ENCODE results near the gene LRTM1.

Gene LRTM1

DNA sequence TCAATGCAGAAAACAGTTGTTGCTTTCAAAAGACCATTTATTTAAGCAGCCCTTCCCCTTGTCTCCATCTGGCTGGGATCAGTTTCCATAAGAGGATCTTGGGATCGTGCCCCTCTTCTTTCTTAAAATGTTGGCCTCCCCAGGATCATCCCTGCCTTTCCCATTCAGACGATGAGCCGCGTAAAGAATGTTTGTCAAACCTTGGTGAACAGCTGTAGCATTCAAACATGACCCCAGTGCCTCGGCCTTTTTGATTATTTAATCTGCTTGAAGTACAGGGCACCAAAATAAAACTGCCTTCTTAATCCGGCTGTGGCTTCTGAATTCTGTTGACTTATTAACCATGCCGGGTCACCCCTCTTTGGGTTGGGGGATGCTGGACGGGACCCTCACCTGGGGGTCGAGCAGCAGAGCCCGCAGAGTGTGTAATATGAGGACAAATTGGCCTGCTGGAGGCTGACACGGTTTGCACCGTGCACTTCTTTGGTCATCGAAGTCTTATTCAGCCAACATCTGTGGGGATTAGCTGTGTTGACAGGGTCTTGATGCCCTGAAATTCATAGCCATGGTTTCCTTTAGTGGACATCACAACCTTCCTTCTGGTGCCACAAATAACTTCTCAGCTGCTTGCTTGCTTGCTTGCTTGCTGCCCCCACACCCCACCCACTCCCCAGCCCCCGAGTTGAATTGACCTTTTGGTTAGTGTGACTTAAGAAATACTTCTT lies at the start of gene LRTM1:
TSS of gene LRTM1 (minus strand) at position 14 of the 725 bp plus-strand sequence. CDS start 148 bp downstream, outside the sequence.
- DNase-seq = no peak

- no peak for DNase-seq
Measured at GRCh38 chr3:54977439-54977838, 49.6 kb upstream of the LRTM1 start.

GRCh38 chr3:54970895-54971294 lies 43.0 kb upstream of the LRTM1 start:
- DNase-seq = no peak

- DNase-seq = no peak
Measured at GRCh38 chr3:54969652-54970051, 41.8 kb upstream of the LRTM1 start.

GRCh38 chr3:54968546-54969172 lies 40.8 kb upstream of the LRTM1 start:
- DNase-seq = no peak

- peak; percentile 94 for DNase-seq
Measured at GRCh38 chr3:54967731-54968161, 39.9 kb upstream of the LRTM1 start.

- no peak for DNase-seq
Measured at GRCh38 chr3:54966979-54967378, 39.1 kb upstream of the LRTM1 start.

- no peak for DNase-seq
Measured at GRCh38 chr3:54965746-54966145, 37.9 kb upstream of the LRTM1 start.

DNA sequence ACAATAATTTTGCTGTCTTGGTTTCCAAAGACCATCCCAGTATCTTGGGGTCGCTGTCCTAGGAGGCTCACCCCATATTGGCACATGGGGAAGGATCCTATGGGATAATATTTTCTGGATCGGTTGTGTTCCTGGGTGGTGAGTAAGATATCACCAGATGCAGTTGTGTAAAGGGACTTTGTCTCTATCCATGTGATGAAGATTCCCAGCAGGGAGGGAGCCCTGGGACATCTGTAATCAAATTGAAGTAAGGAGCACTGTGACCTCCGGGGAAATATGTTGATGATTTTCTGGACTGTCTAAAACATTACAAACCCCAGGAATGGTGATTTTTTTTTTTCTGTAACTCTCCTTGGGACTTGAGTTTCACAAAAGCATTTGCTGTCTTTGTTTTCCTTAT lies 36.2 kb upstream of the LRTM1 start:
- DNase-seq = no peak

DNA sequence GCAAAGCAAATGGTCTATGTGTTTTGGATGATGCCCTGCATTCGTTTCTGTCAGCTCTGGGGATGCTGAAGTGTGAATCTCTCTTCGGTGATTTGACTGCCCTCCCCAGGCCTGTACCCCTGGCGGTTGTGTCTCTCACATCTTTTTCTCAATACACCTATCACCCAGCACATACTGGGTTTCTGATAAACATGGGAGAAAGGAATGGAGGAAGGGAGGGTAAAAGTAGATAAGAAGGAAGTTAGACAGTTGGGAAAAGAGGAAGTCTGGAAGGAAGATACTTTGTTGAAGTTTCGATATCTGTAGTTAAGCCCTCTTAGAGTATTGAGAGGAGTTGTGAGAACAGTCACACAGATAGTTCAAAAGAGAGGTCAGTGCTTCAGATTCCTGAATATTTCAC lies 35.8 kb upstream of the LRTM1 start:
- DNase-seq = peak; percentile 52

DNA sequence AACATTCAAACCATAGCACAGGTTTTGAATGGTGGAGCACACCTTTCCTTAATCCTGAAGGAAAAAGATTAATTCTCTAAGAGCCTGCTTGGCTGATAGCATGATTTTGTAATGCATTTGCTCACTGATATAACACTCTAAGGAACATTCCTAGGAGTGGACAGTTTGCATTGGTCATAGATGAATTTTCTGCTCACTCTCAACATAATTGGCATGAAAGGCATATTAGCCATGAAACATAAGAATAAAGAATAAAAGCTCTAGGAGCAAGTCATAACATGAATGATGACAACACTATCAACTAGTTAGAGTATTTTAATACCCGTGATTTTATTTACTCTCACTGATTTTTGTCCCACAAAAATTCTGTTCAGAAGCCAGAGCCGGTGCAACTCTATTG lies 34.3 kb upstream of the LRTM1 start:
- no peak for DNase-seq

DNA sequence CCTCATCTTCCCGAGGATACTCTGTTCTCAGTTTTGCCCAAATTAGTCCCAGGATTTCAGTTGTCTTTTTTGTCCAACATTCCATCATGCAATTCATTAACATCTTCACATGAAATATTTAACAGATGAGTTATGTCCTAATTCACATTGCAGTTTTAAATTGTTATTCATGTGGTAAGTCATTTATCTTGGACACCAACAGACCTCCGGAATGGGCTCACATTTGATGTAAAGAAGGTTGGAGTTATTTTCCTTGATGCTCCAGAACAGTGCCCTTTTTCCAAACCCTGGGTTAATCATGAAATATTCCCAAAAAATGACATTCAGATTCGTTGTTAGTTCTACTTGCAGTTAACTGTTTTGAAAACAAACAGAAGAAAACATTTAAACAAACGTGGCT lies 32.8 kb upstream of the LRTM1 start:
- DNase-seq = no peak

DNA sequence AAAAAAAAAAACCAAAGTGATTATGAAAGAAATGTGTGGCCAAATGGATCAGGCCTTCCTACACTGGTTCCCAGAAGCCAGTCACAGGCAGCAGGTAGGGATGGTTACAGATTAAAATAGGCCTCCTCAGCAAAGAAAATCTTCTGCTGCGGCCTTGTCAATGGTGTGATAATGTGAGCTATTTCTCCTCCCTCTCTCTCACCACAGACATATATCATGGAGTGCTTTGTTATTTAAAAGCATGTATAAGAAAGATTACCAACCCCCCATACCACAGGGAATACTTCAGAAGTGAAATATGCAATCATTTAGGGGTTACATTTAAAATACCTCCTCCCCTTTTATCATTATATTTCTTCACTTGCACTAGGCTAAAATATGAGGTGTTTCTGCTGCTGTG lies 32.2 kb upstream of the LRTM1 start:
- DNase-seq = no peak

DNA sequence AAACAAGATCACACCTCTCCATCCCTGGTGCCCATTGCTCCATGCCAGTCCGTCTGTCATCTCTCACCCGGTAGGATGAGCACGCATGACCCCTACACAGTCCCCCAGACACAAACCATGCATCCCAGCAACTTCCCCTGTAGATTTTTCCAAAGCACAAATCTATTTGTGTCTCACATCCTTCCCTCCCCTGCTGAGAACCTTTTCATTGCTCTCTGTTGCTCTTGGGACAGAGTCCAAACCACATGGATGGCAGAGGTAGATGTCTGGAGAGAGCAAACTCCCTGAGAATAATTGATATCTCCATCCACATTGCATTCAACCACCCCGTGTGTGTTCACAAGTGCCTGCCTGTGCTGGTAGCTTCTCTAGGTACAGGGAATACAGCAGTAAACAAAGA lies 29.9 kb upstream of the LRTM1 start:
- DNase-seq = no peak

DNA sequence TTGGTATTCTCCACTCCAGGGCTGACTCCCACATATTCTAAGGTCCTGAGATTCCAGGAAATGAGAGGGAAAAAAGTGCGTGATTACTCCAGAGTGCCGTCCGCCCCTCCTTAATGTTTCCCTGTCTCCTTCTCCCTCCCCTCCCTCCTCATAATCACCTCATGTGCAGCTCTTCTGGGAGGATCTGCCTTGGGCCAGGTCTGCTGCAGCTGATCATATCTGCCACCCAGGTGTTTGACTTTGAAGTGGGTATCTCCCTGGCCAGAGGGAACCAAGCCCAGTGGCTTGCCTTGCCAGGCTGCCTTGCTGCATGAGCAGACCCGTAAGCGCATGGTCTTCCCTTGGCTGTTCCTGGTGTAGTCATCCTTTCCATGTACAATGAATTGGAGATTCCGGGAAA lies 28.1 kb upstream of the LRTM1 start:
- no peak for DNase-seq

DNA sequence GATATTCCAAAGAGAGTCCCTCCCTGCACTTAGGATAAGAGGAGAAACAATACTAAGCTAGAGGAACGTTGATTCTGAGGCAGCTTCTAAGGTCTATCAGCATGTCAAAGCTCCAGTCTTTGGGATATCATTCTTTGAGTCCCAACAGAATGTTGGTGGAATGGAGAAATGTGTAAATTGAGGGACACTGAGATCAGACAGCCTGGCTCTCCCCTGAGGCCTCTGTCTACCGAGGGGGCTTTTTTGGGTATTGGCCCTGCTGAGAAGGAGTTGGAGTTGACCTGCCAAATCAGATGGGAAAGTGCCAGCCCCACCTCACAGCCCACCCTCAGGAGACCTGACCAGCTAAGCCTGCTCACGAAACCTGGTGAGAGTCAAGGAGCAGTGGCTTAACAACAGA lies 27.6 kb upstream of the LRTM1 start:
- DNase-seq = no peak

GRCh38 chr3:54954521-54954920 lies 26.7 kb upstream of the LRTM1 start:
- DNase-seq = no peak

- no peak for DNase-seq
Measured at GRCh38 chr3:54954022-54954421, 26.2 kb upstream of the LRTM1 start.

GRCh38 chr3:54951405-54951804 lies 23.5 kb upstream of the LRTM1 start:
- DNase-seq = no peak

DNA sequence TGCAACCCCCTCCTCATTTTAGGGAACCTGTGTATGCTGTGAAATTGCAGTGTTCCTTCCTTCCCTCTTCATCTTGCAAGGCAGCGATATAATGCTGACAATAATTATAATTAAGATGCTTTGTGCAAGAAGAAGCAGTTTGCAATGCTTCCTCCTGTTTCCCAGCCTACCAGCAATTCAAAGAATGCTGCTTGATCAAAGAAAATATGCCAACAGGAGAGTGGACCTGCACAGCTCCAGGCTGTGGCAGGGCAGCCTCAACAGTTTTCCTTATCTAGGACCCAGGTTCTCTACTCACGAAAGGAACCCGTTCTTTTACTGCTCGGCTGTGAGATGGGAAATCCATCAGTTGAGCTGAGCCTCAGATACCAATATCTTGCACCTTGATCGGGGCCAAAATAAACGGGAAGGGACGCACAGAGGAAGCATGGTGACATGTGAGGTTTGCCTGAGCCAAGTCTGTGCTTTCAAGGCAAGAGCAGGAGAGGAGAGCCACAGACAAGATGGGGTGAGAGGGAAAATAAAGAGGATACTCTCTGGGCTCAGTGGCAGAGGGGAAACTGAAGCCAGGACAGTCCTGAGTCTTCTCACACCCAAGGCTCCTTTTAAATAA lies 22.6 kb upstream of the LRTM1 start:
- no peak for DNase-seq

DNA sequence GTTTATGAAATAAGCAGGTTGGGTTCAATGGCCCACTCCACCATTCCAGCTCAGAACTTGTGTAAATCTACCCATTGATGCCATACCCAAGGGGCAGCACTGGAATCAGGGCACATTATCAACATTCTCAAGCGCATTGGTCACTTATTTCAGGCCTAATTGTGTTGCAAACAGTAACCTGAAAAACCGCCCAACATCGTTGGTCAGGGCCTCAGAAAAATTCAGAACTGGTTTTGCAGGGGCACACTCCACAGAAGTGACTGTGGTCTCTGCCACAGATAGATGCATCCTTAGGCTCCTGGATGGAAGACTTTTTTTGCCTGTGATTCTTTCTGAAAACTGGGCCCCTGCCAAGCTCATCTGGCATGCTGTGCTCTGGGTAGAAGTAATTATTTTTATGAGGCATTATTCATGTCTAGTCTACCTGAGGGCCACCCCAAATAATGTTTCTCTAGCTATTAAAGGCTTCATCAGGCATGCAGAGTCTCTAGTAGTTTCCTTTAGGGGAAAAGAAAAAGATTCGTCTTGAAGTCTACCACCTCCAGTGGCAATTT lies 21.7 kb upstream of the LRTM1 start:
- DNase-seq = no peak

- DNase-seq = no peak
Measured at GRCh38 chr3:54941690-54942362, 14.0 kb upstream of the LRTM1 start.

GRCh38 chr3:54940971-54941370 lies 13.1 kb upstream of the LRTM1 start:
- no peak for DNase-seq
